ENCODE data around the gene COL4A2.

COL4A2 gene

GRCh38 chr13:110322828-110323171, 15.7 kb downstream of the COL4A2 start:
- Histone ChIP-seq H3K9ac (no peak overlapping the region), H3K4me2 (no peak overlapping the region), H2AFZ (ENCODE audit: low read depth) (no peak overlapping the region), H3K36me3 (ENCODE audit: insufficient read depth) (no peaks in the 10 kb centered on the region), H3K27ac (no peak overlapping the region), H3K4me1 (ENCODE audit: low read depth, poor library complexity, severe bottlenecking) (no peaks in the 10 kb centered on the region), H4K20me1 (ENCODE audit: insufficient read depth) (no peaks in the 10 kb centered on the region), H3K4me3 (IDR thresholded peaks at IDR 0.05; ENCODE audit: insufficient read depth, low read depth, low read length) (no peak overlapping the region), H3K79me2 (ENCODE audit: insufficient read depth, low read depth) (no peaks in the 10 kb centered on the region), H3K27me3 (ENCODE audit: insufficient read depth, low read depth) (no peaks in the 10 kb centered on the region)
- TF ChIP-seq, protein P1, sequence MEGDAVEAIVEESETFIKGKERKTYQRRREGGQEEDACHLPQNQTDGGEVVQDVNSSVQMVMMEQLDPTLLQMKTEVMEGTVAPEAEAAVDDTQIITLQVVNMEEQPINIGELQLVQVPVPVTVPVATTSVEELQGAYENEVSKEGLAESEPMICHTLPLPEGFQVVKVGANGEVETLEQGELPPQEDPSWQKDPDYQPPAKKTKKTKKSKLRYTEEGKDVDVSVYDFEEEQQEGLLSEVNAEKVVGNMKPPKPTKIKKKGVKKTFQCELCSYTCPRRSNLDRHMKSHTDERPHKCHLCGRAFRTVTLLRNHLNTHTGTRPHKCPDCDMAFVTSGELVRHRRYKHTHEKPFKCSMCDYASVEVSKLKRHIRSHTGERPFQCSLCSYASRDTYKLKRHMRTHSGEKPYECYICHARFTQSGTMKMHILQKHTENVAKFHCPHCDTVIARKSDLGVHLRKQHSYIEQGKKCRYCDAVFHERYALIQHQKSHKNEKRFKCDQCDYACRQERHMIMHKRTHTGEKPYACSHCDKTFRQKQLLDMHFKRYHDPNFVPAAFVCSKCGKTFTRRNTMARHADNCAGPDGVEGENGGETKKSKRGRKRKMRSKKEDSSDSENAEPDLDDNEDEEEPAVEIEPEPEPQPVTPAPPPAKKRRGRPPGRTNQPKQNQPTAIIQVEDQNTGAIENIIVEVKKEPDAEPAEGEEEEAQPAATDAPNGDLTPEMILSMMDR (conservative IDR thresholded peaks at IDR 0.05; ENCODE audit: low read depth, low read length), result no peak

DNA sequence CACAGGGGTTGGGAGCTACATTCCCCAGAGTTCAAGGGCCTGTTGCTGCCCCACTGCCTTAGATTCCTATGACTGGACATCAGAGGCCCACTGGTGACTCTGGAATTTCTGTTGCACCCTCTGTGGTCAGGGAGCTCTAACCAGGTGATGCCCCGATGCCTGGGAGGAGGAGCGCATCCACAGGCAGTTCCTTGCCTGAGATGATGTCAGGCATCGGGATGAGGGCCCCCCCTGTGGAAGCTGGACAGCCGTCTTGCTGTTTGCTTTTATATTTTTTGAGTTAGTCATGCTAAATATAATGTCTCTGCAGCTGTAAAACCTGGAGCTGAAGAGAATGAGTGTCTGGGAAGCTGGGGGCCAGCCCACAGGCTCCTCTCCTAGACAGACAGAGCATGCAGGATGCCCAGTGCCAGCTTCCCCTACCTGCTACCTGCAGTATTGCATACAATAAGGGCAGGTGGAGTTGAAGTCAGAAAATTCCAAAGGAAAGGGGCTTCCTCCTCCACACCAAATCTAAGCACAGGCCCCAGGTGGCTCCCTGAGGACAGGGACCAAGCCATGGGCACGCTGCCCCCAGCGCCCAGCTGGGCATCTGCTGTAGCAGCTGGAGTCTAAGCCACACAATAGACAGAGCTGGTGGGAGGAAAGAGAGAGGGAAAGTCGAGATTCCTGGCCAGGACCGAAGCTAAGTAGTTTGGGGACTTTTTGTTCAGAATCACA, 16.2 kb downstream of the COL4A2 start:
- H3K4me3 ChIP-seq (IDR thresholded peaks at IDR 0.05; ENCODE audit: insufficient read depth, low read depth, low read length), result no peak overlapping the region
- H3K36me3 ChIP-seq (ENCODE audit: insufficient read depth), result no peaks in the 10 kb centered on the region
- no peak overlapping the region for H2AFZ ChIP-seq (ENCODE audit: low read depth)
- no peak overlapping the region for H3K27ac ChIP-seq
- TF ChIP-seq, protein P1 (conservative IDR thresholded peaks at IDR 0.05; ENCODE audit: low read depth, low read length), result no peak
- no peaks in the 10 kb centered on the region for H3K4me1 ChIP-seq (ENCODE audit: low read depth, poor library complexity, severe bottlenecking)
- H3K4me2 ChIP-seq, result no peak overlapping the region
- no peaks in the 10 kb centered on the region for H4K20me1 ChIP-seq (ENCODE audit: insufficient read depth)
- H3K27me3 ChIP-seq (ENCODE audit: insufficient read depth, low read depth), result no peaks in the 10 kb centered on the region
- no peak overlapping the region for H3K9ac ChIP-seq
- H3K79me2 ChIP-seq (ENCODE audit: insufficient read depth, low read depth), result no peaks in the 10 kb centered on the region

DNA sequence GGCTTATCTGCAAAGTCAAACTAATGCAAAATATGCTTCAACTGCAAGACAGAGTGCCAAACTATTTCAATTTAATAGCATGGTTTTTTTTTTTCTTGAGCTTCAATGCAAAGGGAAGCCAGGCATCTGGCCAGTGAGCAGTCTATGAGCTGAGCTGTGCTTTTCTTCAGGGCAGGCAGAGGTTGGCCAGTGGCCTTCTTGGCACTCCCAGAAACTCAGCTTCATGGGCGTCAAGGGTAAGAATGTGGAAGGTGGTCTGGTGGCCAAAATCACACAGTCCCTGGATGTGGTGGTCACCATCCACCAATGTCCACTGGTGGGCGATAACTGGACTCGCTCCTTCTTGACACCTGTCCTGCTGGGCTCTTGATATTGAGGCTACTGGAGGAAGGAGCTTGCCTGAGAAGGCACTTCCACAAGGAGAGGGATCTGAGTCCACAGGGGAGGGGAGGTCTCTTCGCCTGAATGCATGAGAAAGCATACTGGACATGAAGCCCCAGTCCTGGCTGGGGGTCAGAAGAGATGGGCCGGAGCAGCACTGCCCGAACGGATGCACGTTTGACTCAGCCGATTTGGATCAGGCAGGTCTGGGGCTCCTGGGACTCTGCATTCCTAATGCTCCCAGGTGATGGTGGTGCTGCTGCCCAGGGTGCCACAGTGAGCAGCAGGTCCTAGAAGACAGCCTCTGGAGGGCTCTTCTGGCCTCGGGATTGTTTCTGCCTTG, 17.1 kb downstream of the COL4A2 start:
- no peaks in the 10 kb centered on the region for H3K4me1 ChIP-seq (ENCODE audit: low read depth, poor library complexity, severe bottlenecking)
- no peak overlapping the region for H3K27ac ChIP-seq
- no peaks in the 10 kb centered on the region for H3K79me2 ChIP-seq (ENCODE audit: insufficient read depth, low read depth)

DNA sequence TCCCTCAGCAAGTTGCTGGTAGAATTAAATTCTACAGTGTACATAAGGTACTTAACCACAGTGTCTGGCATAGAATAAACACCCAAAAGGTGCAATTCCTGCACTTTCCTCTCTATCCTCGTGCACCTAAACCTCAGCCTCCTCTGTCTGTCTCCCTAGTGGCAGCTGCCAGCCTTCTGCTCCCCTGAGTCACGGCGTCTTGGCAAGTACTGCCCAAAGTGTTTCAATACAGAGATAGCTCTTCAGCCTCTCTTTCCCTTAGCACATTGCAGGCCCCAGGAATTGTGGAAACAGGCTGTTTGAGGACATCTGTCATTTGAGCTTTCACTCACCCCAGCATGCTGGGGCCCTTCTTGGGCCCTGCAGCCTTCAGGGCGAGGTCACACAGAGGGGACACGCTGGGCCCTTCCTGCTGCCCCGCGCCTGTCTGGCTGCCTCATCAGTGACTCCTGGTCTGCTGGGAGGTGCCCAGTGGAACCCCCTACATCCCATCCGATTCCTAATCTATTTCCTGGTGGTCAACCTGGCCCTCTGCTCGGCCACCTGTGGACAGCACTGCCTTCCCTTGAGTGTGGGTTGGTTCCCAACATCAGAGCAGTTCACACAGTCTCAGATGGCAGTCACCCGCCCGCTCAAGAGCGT, 19.3 kb downstream of the COL4A2 start:
- no peak overlapping the region for H2AFZ ChIP-seq (ENCODE audit: low read depth)
- H3K4me2 ChIP-seq, result no peak overlapping the region
- no peaks in the 10 kb centered on the region for H4K20me1 ChIP-seq (ENCODE audit: insufficient read depth)
- H3K27me3 ChIP-seq (ENCODE audit: insufficient read depth, low read depth), result no peaks in the 10 kb centered on the region
- H3K79me2 ChIP-seq (ENCODE audit: insufficient read depth, low read depth), result no peaks in the 10 kb centered on the region
- no peak overlapping the region for H3K9ac ChIP-seq
- H3K27ac ChIP-seq, result no peak overlapping the region
- no peaks in the 10 kb centered on the region for H3K36me3 ChIP-seq (ENCODE audit: insufficient read depth)
- TF ChIP-seq, protein P1 (conservative IDR thresholded peaks at IDR 0.05; ENCODE audit: low read depth, low read length), result no peak
- no peak overlapping the region for H3K4me3 ChIP-seq (IDR thresholded peaks at IDR 0.05; ENCODE audit: insufficient read depth, low read depth, low read length)
- no peaks in the 10 kb centered on the region for H3K4me1 ChIP-seq (ENCODE audit: low read depth, poor library complexity, severe bottlenecking)

More for the DNA sequence above, 17.1 kb downstream of the COL4A2 start:
- H4K20me1 ChIP-seq (ENCODE audit: insufficient read depth), result no peaks in the 10 kb centered on the region
- no peak overlapping the region for H3K9ac ChIP-seq
- H3K4me3 ChIP-seq (IDR thresholded peaks at IDR 0.05; ENCODE audit: insufficient read depth, low read depth, low read length), result no peak overlapping the region
- H3K4me2 ChIP-seq, result no peak overlapping the region
- H3K36me3 ChIP-seq (ENCODE audit: insufficient read depth), result no peaks in the 10 kb centered on the region
- TF ChIP-seq, protein P1 (conservative IDR thresholded peaks at IDR 0.05; ENCODE audit: low read depth, low read length), result no peak
- no peaks in the 10 kb centered on the region for H3K27me3 ChIP-seq (ENCODE audit: insufficient read depth, low read depth)
- no peak overlapping the region for H2AFZ ChIP-seq (ENCODE audit: low read depth)
